A549 (cell line): ENCODE measurements around the gene GOLGA2. TPM values are rescaled to one million over a fixed set of nuclear protein-coding genes. Genes with fewer than 3 reads are reported as not detected.

Experiments
- ATAC-seq, 2 experiments: fragments of 200-7000 bp in 1 of 2; fragments of >200 bp in 1 of 2; cut with Nextera tagmentation in 1 of 2; cut with Tn5 transposase in 1 of 2; 3 replicates each; pipeline versions ENCODE4 v1.8.0 to v1.9.1; 2018 to 2020; ENCODE audit warnings: mild to moderate bottlenecking in 1 of 2, moderate library complexity in 1 of 2
- CTCF ChIA-PET: fragments of 300-600 bp; sonication (Branson Sonifier 250); formaldehyde crosslinking; extraction: SDS; loops from one replicate; lab custom pipeline; 2021; ENCODE audit warnings: antibody characterized with exemption, inconsistent platforms; lab: Yijun Ruan, JAX
- POLR2A ChIA-PET: fragments of 350-600 bp; formaldehyde crosslinking; extraction: SDS; loops from one replicate; lab custom pipeline; 2021; ENCODE audit warnings: antibody characterized with exemption, inconsistent platforms; lab: Yijun Ruan, JAX
- DNase-seq, 2 experiments: peaks; one replicate each; pipeline versions ENCODE4 v3.0.0 to v3.0.0-alpha.2; 2011 to 2016; ENCODE audit warnings: low read depth in 1 of 2, low spot score in 1 of 2
- FAIRE-seq: peaks from 2 replicates; lab custom pipeline; 2011; peaks lifted over from hg19 to GRCh38; lab: Jason Lieb, UNC
- H3K27ac ChIP-seq, 2 experiments: fragments of >200 bp; sonication (Bioruptor Twin); formaldehyde crosslinking; 3 replicates each; pipeline ENCODE4 v1.5.1; 2016 to 2017
- H3K4me1 ChIP-seq: fragments of >200 bp; sonication (Bioruptor Twin); formaldehyde crosslinking; 3 replicates; pipeline ENCODE4 v1.6.1; 2016
- H3K4me2 ChIP-seq: fragments of >200 bp; sonication (Bioruptor Twin); formaldehyde crosslinking; 3 replicates; pipeline ENCODE4 v1.6.1; 2016
- H3K4me3 ChIP-seq: fragments of >200 bp; sonication (Bioruptor Twin); formaldehyde crosslinking; 3 replicates; pipeline ENCODE4 v1.5.1; 2016
- H3K9me3 ChIP-seq: fragments of >200 bp; sonication (Bioruptor Twin); formaldehyde crosslinking; 3 replicates; pipeline ENCODE4 v1.6.1; 2016
- BCL3 ChIP-seq: fragments of >200 bp; sonication (Bioruptor Twin); formaldehyde crosslinking; IDR thresholded peaks from 3 replicates; pipeline ENCODE4 v1.6.1; 2016
- BHLHE40 ChIP-seq: IDR thresholded peaks from 2 replicates; pipeline ENCODE4 v1.6.1; 2012; ENCODE audit warnings: low read depth, low read length, inconsistent platforms
- CBX2 ChIP-seq: fragments of 200-600 bp; sonication (generic); IDR thresholded peaks from 2 replicates; pipeline ENCODE4 v1.6.1; 2016; ENCODE audit warnings: low read depth, mild to moderate bottlenecking, borderline replicate concordance
- CHD2 ChIP-seq: fragments of 150-350 bp; IDR thresholded peaks from 2 replicates; pipeline ENCODE4 v1.6.1; 2014; ENCODE audit warnings: low read length; ENCODE audit not compliant: partially characterized antibody
- EHF ChIP-seq: fragments of 250-450 bp; sonication (Bioruptor Pico); IDR thresholded peaks from 2 replicates; pipeline ENCODE4 v1.5.0; 2020; ENCODE audit warnings: mild to moderate bottlenecking
- ELK1 ChIP-seq: fragments of 150-350 bp; IDR thresholded peaks from 2 replicates; pipeline ENCODE4 v1.6.1; 2014; ENCODE audit warnings: low read depth, mild to moderate bottlenecking, low read length
- EP300 ChIP-seq, 2 experiments: fragments of >200 bp; sonication (Bioruptor Twin); formaldehyde crosslinking; IDR thresholded peaks; 2 replicates in 1 of 2; 3 replicates in 1 of 2; pipeline ENCODE4 v1.6.1; 2016 to 2017
- FOSL2 ChIP-seq, 2 experiments: fragments of 450-650 bp in 1 of 2; fragments of >200 bp in 1 of 2; sonication (Bioruptor Twin) in 1 of 2; formaldehyde crosslinking; IDR thresholded peaks; 2 replicates each; pipeline versions ENCODE4 v1.5.0 to v1.6.1; 2016 to 2020; ENCODE audit warnings: mild to moderate bottlenecking in 1 of 2, moderate library complexity in 1 of 2
- HDAC2 ChIP-seq: fragments of 200-600 bp; sonication (generic); IDR thresholded peaks from 2 replicates; pipeline ENCODE4 v1.6.1; 2016
- HES2 ChIP-seq: fragments of >200 bp; sonication (Bioruptor Twin); formaldehyde crosslinking; IDR thresholded peaks from 2 replicates; pipeline ENCODE4 v1.6.1; 2016
- HMGXB4 ChIP-seq: fragments of 250-450 bp; sonication (Bioruptor Pico); IDR thresholded peaks from 2 replicates; pipeline ENCODE4 v1.5.0; 2021; ENCODE audit warnings: mild to moderate bottlenecking, moderate library complexity, borderline replicate concordance
- HOXB13 ChIP-seq: fragments of 250-450 bp; sonication (Bioruptor Pico); IDR thresholded peaks from 2 replicates; pipeline ENCODE4 v1.5.0; 2020; ENCODE audit warnings: low read depth, mild to moderate bottlenecking, moderate library complexity
- HOXB5 ChIP-seq: fragments of 250-450 bp; sonication (Bioruptor Pico); IDR thresholded peaks from 2 replicates; pipeline ENCODE4 v1.5.0; 2020; ENCODE audit warnings: mild to moderate bottlenecking, moderate library complexity
- JUN ChIP-seq, 2 experiments: fragments of >200 bp; sonication (Bioruptor Twin); formaldehyde crosslinking; IDR thresholded peaks; 2 replicates in 1 of 2; 3 replicates in 1 of 2; pipeline ENCODE4 v1.6.1; 2016 to 2017
- MAZ ChIP-seq: fragments of 150-350 bp; IDR thresholded peaks from 2 replicates; pipeline ENCODE4 v1.6.1; 2014; ENCODE audit warnings: antibody characterized with exemption, low read depth, low read length, borderline replicate concordance
- NPAS2 ChIP-seq: fragments of 250-450 bp; sonication (Bioruptor Pico); IDR thresholded peaks from 2 replicates; pipeline ENCODE4 v1.8.0; 2022; ENCODE audit warnings: mild to moderate bottlenecking, moderate library complexity, borderline replicate concordance
- NR3C1 ChIP-seq: fragments of >200 bp; sonication (Bioruptor Twin); formaldehyde crosslinking; IDR thresholded peaks from 3 replicates; pipeline ENCODE4 v1.6.1; 2017
- PBX3 ChIP-seq: IDR thresholded peaks from 2 replicates; pipeline ENCODE4 v1.6.1; 2012
- PHF8 ChIP-seq: fragments of 200-600 bp; sonication (generic); IDR thresholded peaks from 2 replicates; pipeline ENCODE4 v1.6.1; 2016; ENCODE audit warnings: low read depth, mild to moderate bottlenecking, antibody characterized with exemption, moderate library complexity, borderline replicate concordance
- RAD21 ChIP-seq, 2 experiments: fragments of >200 bp in 1 of 2; sonication (Bioruptor Twin) in 1 of 2; formaldehyde crosslinking in 1 of 2; IDR thresholded peaks in 1 of 2; conservative IDR thresholded peaks in 1 of 2; 2 replicates in 1 of 2; 3 replicates in 1 of 2; pipeline ENCODE4 v1.6.1; 2012 to 2018; ENCODE audit warnings: inconsistent platforms in 1 of 2
- RARB ChIP-seq: fragments of 250-450 bp; sonication (Bioruptor Pico); IDR thresholded peaks from 2 replicates; pipeline ENCODE4 v1.8.0; 2021; ENCODE audit warnings: mild to moderate bottlenecking, moderate library complexity
- RCOR1 ChIP-seq: fragments of 150-350 bp; IDR thresholded peaks from 2 replicates; pipeline ENCODE4 v1.6.1; 2014; ENCODE audit warnings: antibody characterized with exemption, low read length, low read depth
- ZFP36 ChIP-seq: fragments of 450-650 bp; IDR thresholded peaks from 2 replicates; pipeline ENCODE4 v1.6.1; 2014; ENCODE audit warnings: borderline replicate concordance; ENCODE audit not compliant: partially characterized antibody
- ZSCAN20 ChIP-seq: fragments of 250-450 bp; sonication (Bioruptor Pico); IDR thresholded peaks from 2 replicates; pipeline ENCODE4 v1.8.0; 2022; ENCODE audit warnings: mild to moderate bottlenecking, moderate library complexity
- WGBS: methylation state at CpG from one replicate; pipeline ENCODE4 v1.1.6; 2017; ENCODE audit errors: missing lambda C conversion rate; 5-methylcytosine and 5-hydroxymethylcytosine counted together
- polyA minus RNA-seq: library from RNA; depleted of rRNA, polyadenylated mRNA; stranded (reverse); fragments of >200 nt; gene quantifications from 2 replicates; pipeline ENCODE4 v1.2.3, GENCODE V29; 2011; rRNA and poly(A)+ RNA removed
- polyA plus RNA-seq, 4 experiments: library from polyadenylated mRNA; depleted of rRNA in 3 of 4; stranded (reverse); fragments of >200 nt; fragmentation: RNase III in 1 of 4; extraction: RNeasy Plus Mini Kit Qiagen cat#74134 plus additional on column Dnase treatment in 1 of 4; gene quantifications; 2 replicates in 3 of 4; 3 replicates in 1 of 4; pipeline ENCODE4 v1.2.3, GENCODE V29; 2011 to 2017

The GOLGA2 gene
- polyA plus RNA-seq (2011; rRNA removed) (55.3 and 61.9 TPM in 2 replicates), polyA plus RNA-seq (2017; fragmentation: RNase III; extraction: RNeasy Plus Mini Kit Qiagen cat#74134 plus additional on column Dnase treatment) (53.9 to 63.2 TPM (median 60.1 TPM) in 3 replicates), polyA minus RNA-seq (41.6 and 46.1 TPM in 2 replicates)
- 34.1 and 39.2 TPM in 2 replicates for polyA plus RNA-seq (2012; cell fraction: cytosol; rRNA removed)
- 46.7 and 55.5 TPM in 2 replicates for polyA plus RNA-seq (2012; cell fraction: nucleus; rRNA removed)

- CTCF ChIA-PET, result interaction anchor here (0.7 to 2.6 kb wide), 8 partner anchors 15 to 87 kb away, joined by 3 to 10 read pairs (median 4); partner anchors contain the start of gene SLC27A4
- ATAC-seq (peak; percentile 85 to 91), DNase-seq (peak in 1 of 2 experiments; percentile 68), FAIRE-seq (no peak)
- no peak for TF ChIP-seq CBX2
- TF ChIP-seq MAZ, result no peak
- TF ChIP-seq PBX3, result no peak
- TF ChIP-seq CHD2, result peak; percentile 5
- TF ChIP-seq BHLHE40, result no peak
- no peak for TF ChIP-seq HOXB13 (CRISPR knock-in tag)
- no peak for TF ChIP-seq HDAC2
- no peak for TF ChIP-seq HOXB5 (CRISPR knock-in tag)
- TF ChIP-seq EHF (CRISPR knock-in tag), result no peak
- TF ChIP-seq ELK1, result no peak
- TF ChIP-seq BCL3, result no peak
- no peak for TF ChIP-seq HMGXB4
- no peak for TF ChIP-seq EP300 (IDR thresholded peaks at IDR 0.05)
- peak in 1 of 2 experiments; percentile 8; a peak in 3 of 5 replicates for TF ChIP-seq JUN (IDR thresholded peaks at IDR 0.05)
- no peak for TF ChIP-seq PHF8
- Histone ChIP-seq H3K4me1 (peaks cover 12% of the 10 kb centered on the region; the same call in 2 of the 3 replicates), H3K27ac (peak within 1 kb of the TSS; percentile 94), H3K9me3 (no peaks in the 10 kb centered on the region), H3K4me2 (peak within 1 kb of the TSS; percentile 95), H3K4me3 (peak within 1 kb of the TSS; percentile 95)
- WGBS, result 3% methylated on average over 27 of the region's 57 CpGs
- POLR2A ChIA-PET, result interaction anchor here (0.5 to 1.2 kb wide), 16 partner anchors 11 to 675 kb away, joined by 3 to 19 read pairs (median 4); partner anchors contain the start of genes BBLN and URM1
Observed at GRCh38 chr9:128275198-128276007, at the start of gene GOLGA2. Gene GOLGA2, minus strand, starts transcription at chr9:128276007. Its CDS starts 31 bp downstream, at chr9:128275976.

GRCh38 chr9:128324401-128324800, 48.6 kb upstream of the GOLGA2 start:
- DNase-seq, result no peak
- no peak for FAIRE-seq
- Histone ChIP-seq H3K4me2 (peak overlapping the region; percentile 95; the same call in 2 of the 3 replicates), H3K4me1 (peaks cover 25% of the 10 kb centered on the region), H3K27ac (no peak overlapping the region), H3K9me3 (no peaks in the 10 kb centered on the region), H3K4me3 (no peak overlapping the region)
- no peak for ATAC-seq
- CTCF ChIA-PET, result interaction anchor here (0.8 to 3.6 kb wide), 7 partner anchors 8 to 96 kb away, joined by 3 to 19 read pairs (median 6); partner anchors contain the start of gene CERCAM
- POLR2A ChIA-PET, result no interaction called here
- 100% methylated on average over 1 of the region's 1 CpG for WGBS
- TF ChIP-seq NR3C1 (no peak), EP300 (IDR thresholded peaks at IDR 0.05) (no peak), ZFP36 (no peak), NPAS2 (CRISPR knock-in tag) (no peak), HMGXB4 (no peak), BHLHE40 (no peak), RARB (no peak), HES2 (no peak), FOSL2 (IDR thresholded peaks at IDR 0.05) (no peak), FOSL2 (CRISPR knock-in tag; IDR thresholded peaks at IDR 0.05) (no peak), RAD21 (conservative IDR thresholded peaks at IDR 0.05 in 1 of 2, IDR thresholded peaks at IDR 0.05 in 1 of 2) (no peak), PBX3 (no peak), ZSCAN20 (no peak), RCOR1 (no peak), EHF (CRISPR knock-in tag) (no peak)
